ENCODE data around the gene LIN28A.

The LIN28A gene

GRCh38 chr1:26438041-26438440 is 27.4 kb downstream of the LIN28A start:
- no peak for DNase-seq (ENCODE audit: low read depth)

GRCh38 chr1:26440259-26440658 is 29.6 kb downstream of the LIN28A start:
- no peak for DNase-seq (ENCODE audit: low read depth)

- no peak for DNase-seq (ENCODE audit: low read depth)
Measured at GRCh38 chr1:26449868-26450267, 39.3 kb downstream of the LIN28A start.

- DNase-seq (ENCODE audit: low read depth), result no peak
Measured at GRCh38 chr1:26450908-26451307, 40.3 kb downstream of the LIN28A start.

GRCh38 chr1:26452459-26453183 is 42.0 kb downstream of the LIN28A start:
- no peak for DNase-seq (ENCODE audit: low read depth)

GRCh38 chr1:26459148-26459547 is 48.5 kb downstream of the LIN28A start:
- DNase-seq (ENCODE audit: low read depth), result no peak

- no peak for DNase-seq (ENCODE audit: low read depth)
Measured at GRCh38 chr1:26459573-26460031, 49.0 kb downstream of the LIN28A start.

- DNase-seq (ENCODE audit: low read depth), result no peak
Measured at GRCh38 chr1:26468911-26469310, 58.3 kb downstream of the LIN28A start.

- no peak for DNase-seq (ENCODE audit: low read depth)
Measured at GRCh38 chr1:26469558-26469957, 58.9 kb downstream of the LIN28A start.

- DNase-seq (ENCODE audit: low read depth), result no peak
Measured at GRCh38 chr1:26470878-26471497, 60.4 kb downstream of the LIN28A start.

GRCh38 chr1:26471498-26472319 is 61.1 kb downstream of the LIN28A start:
- DNase-seq (ENCODE audit: low read depth), result peak; percentile 69

- peak; percentile 80 for DNase-seq (ENCODE audit: low read depth)
Measured at GRCh38 chr1:26472320-26472900, 61.8 kb downstream of the LIN28A start, which contains the start of gene HMGN2. TSS of gene HMGN2 (plus strand) at chr1:26472440. CDS start at chr1:26472613, 173 bp downstream.

GRCh38 chr1:26472901-26473845 is 62.6 kb downstream of the LIN28A start:
- DNase-seq (ENCODE audit: low read depth), result peak; percentile 73

- no peak for DNase-seq (ENCODE audit: low read depth)
Measured at GRCh38 chr1:26474818-26475217, 64.2 kb downstream of the LIN28A start.

GRCh38 chr1:26475989-26476388 is 65.4 kb downstream of the LIN28A start:
- DNase-seq (ENCODE audit: low read depth), result no peak

GRCh38 chr1:26476958-26477357 is 66.3 kb downstream of the LIN28A start:
- DNase-seq (ENCODE audit: low read depth), result no peak

GRCh38 chr1:26477446-26478152 is 67.0 kb downstream of the LIN28A start:
- DNase-seq (ENCODE audit: low read depth), result no peak

GRCh38 chr1:26478159-26478558 is 67.5 kb downstream of the LIN28A start:
- DNase-seq (ENCODE audit: low read depth), result no peak

- no peak for DNase-seq (ENCODE audit: low read depth)
Measured at GRCh38 chr1:26478988-26479387, 68.4 kb downstream of the LIN28A start.

All from HS-27A (cell line).